GM18870 (cell line): ENCODE results near the gene ACR.

ENCODE experiments used
- ATAC-seq: cut with Tn5 transposase; IDR thresholded peaks from one replicate; pipeline ENCODE4 v1.9.1; 2021; ENCODE audit warnings: moderate library complexity; ENCODE audit not compliant: unreplicated experiment

The ACR gene

GRCh38 chr22:50737728-50738648 lies at the start of gene ACR:
Gene ACR, plus strand, starts transcription at chr22:50738204. Its CDS starts 32 bp downstream, at chr22:50738236.
- no peak for ATAC-seq

- no peak for ATAC-seq
Observed at GRCh38 chr22:50688448-50688847, 49.6 kb upstream of the ACR start.

GRCh38 chr22:50691521-50691920 lies 46.5 kb upstream of the ACR start:
- ATAC-seq: no peak

- ATAC-seq: no peak
Observed at GRCh38 chr22:50693462-50693861, 44.5 kb upstream of the ACR start.

- no peak for ATAC-seq
Observed at GRCh38 chr22:50694099-50694605, 43.9 kb upstream of the ACR start.

- ATAC-seq: no peak
Observed at GRCh38 chr22:50694766-50695420, 43.1 kb upstream of the ACR start.

GRCh38 chr22:50695421-50696250 lies 42.4 kb upstream of the ACR start:
- no peak for ATAC-seq

GRCh38 chr22:50696251-50696798 lies 41.7 kb upstream of the ACR start:
- ATAC-seq: no peak

- ATAC-seq: no peak
Observed at GRCh38 chr22:50696799-50697561, 41.0 kb upstream of the ACR start.

GRCh38 chr22:50697667-50698506 lies 40.1 kb upstream of the ACR start:
- no peak for ATAC-seq

- ATAC-seq: no peak
Observed at GRCh38 chr22:50698546-50698945, 39.5 kb upstream of the ACR start.

GRCh38 chr22:50699001-50699755 lies 38.8 kb upstream of the ACR start:
- ATAC-seq: no peak

- ATAC-seq: no peak
Observed at GRCh38 chr22:50699756-50700386, 38.1 kb upstream of the ACR start.

GRCh38 chr22:50700387-50701075 lies 37.5 kb upstream of the ACR start:
- no peak for ATAC-seq

GRCh38 chr22:50701076-50701419 lies 37.0 kb upstream of the ACR start:
- no peak for ATAC-seq

- no peak for ATAC-seq
Observed at GRCh38 chr22:50701428-50702154, 36.4 kb upstream of the ACR start.

GRCh38 chr22:50702261-50702671 lies 35.7 kb upstream of the ACR start:
- no peak for ATAC-seq
